ENCODE data around the gene SBF2.

Gene SBF2

GRCh38 chr11:9923280-9923679 is 370.7 kb downstream of the SBF2 start:
- H3K4me3 ChIP-seq (ENCODE audit: low read length), result no peak overlapping the region
- TF ChIP-seq CTCF (IDR thresholded peaks at IDR 0.05; ENCODE audit: low read depth, low read length, poor library complexity, severe bottlenecking) (no peak), EZH2phosphoT487 (IDR thresholded peaks at IDR 0.05; ENCODE audit: borderline replicate concordance, low read length) (no peak)
- no peaks in the 10 kb centered on the region for H3K4me1 ChIP-seq (ENCODE audit: control insufficient read depth, low read length)
- H3K79me2 ChIP-seq (ENCODE audit: control insufficient read depth, low read length), result no peaks in the 10 kb centered on the region
- H4K20me1 ChIP-seq (ENCODE audit: control insufficient read depth, insufficient read depth, low read depth, low read length), result no peaks in the 10 kb centered on the region
- no peaks in the 10 kb centered on the region for H3K27me3 ChIP-seq (ENCODE audit: control insufficient read depth, low read length)
- no peaks in the 10 kb centered on the region for H3K9me2 ChIP-seq (replicated peaks; ENCODE audit: control insufficient read depth, low read length)
- no peaks in the 10 kb centered on the region for H3K36me3 ChIP-seq (ENCODE audit: control insufficient read depth, low read length)
- H3F3A ChIP-seq (ENCODE audit: control insufficient read depth, insufficient read depth), result no peaks in the 10 kb centered on the region
- no peaks in the 10 kb centered on the region for H3K9me3 ChIP-seq (ENCODE audit: control insufficient read depth, insufficient read depth, low read length)
- H3K4me2 ChIP-seq (ENCODE audit: low read length), result no peak overlapping the region
- H3K27ac ChIP-seq (ENCODE audit: low read depth, low read length), result no peak overlapping the region

DNA sequence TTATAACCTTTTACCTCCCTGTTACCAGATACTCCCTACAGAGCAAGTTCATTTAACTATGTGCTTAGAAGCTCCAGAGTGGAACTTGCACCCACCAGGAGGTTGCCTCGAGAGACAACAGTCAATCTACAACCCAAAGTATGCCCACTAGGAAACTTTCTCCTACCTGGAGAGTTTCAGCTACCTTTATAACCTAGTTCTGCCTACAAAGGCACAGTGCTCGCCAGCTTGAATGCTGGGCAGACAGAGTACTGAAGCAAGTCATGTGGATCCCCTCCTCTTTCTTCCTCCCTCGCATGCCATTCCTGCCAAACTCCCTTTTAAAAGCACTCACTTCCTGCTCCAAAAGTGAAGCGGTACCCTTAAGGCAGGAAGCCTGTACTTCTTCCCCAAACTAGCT is 371.2 kb downstream of the SBF2 start:
- Histone ChIP-seq H3K4me2 (ENCODE audit: low read length) (no peak overlapping the region), H3K27me3 (ENCODE audit: control insufficient read depth, low read length) (no peaks in the 10 kb centered on the region), H3K79me2 (ENCODE audit: control insufficient read depth, low read length) (no peaks in the 10 kb centered on the region), H4K20me1 (ENCODE audit: control insufficient read depth, insufficient read depth, low read depth, low read length) (no peaks in the 10 kb centered on the region), H3K9me3 (ENCODE audit: control insufficient read depth, insufficient read depth, low read length) (no peaks in the 10 kb centered on the region), H3K4me3 (ENCODE audit: low read length) (no peak overlapping the region), H3K9me2 (replicated peaks; ENCODE audit: control insufficient read depth, low read length) (no peaks in the 10 kb centered on the region), H3K36me3 (ENCODE audit: control insufficient read depth, low read length) (no peaks in the 10 kb centered on the region), H3F3A (ENCODE audit: control insufficient read depth, insufficient read depth) (no peaks in the 10 kb centered on the region), H3K27ac (ENCODE audit: low read depth, low read length) (no peak overlapping the region), H3K4me1 (ENCODE audit: control insufficient read depth, low read length) (no peaks in the 10 kb centered on the region)
- TF ChIP-seq CTCF (IDR thresholded peaks at IDR 0.05; ENCODE audit: low read depth, low read length, poor library complexity, severe bottlenecking) (no peak), EZH2phosphoT487 (IDR thresholded peaks at IDR 0.05; ENCODE audit: borderline replicate concordance, low read length) (no peak)

GRCh38 chr11:9916480-9916879 is 377.5 kb downstream of the SBF2 start:
- Histone ChIP-seq H3K4me2 (ENCODE audit: low read length) (no peak overlapping the region), H4K20me1 (ENCODE audit: control insufficient read depth, insufficient read depth, low read depth, low read length) (no peaks in the 10 kb centered on the region), H3K27me3 (ENCODE audit: control insufficient read depth, low read length) (no peaks in the 10 kb centered on the region), H3K9me2 (replicated peaks; ENCODE audit: control insufficient read depth, low read length) (no peaks in the 10 kb centered on the region), H3K9me3 (ENCODE audit: control insufficient read depth, insufficient read depth, low read length) (no peaks in the 10 kb centered on the region), H3K79me2 (ENCODE audit: control insufficient read depth, low read length) (no peaks in the 10 kb centered on the region), H3K27ac (ENCODE audit: low read depth, low read length) (no peak overlapping the region), H3K36me3 (ENCODE audit: control insufficient read depth, low read length) (no peaks in the 10 kb centered on the region), H3K4me3 (ENCODE audit: low read length) (no peak overlapping the region), H3F3A (ENCODE audit: control insufficient read depth, insufficient read depth) (no peaks in the 10 kb centered on the region), H3K4me1 (ENCODE audit: control insufficient read depth, low read length) (no peaks in the 10 kb centered on the region)
- TF ChIP-seq EZH2phosphoT487 (IDR thresholded peaks at IDR 0.05; ENCODE audit: borderline replicate concordance, low read length) (no peak), CTCF (IDR thresholded peaks at IDR 0.05; ENCODE audit: low read depth, low read length, poor library complexity, severe bottlenecking) (no peak)

DNA sequence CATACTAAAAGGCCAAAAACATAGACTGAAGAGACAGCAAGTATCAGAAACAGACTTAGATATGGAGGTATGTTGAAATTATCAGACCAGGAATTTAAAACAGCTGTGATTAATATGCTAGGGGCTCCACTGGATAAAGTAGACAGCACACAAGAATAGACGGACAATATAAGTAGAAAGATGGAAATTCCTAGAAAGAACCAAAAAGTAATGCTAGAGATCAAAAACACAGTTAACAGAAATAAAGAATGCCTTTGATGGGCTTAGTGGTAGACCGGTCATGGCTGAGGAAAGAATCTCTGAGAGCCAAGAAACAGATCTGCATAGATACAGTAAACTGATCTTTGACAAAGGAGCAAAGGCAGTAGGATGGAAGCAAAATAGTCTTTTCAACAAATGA is 380.0 kb downstream of the SBF2 start:
- no peak overlapping the region for H3K4me2 ChIP-seq (ENCODE audit: low read length)
- H3F3A ChIP-seq (ENCODE audit: control insufficient read depth, insufficient read depth), result no peaks in the 10 kb centered on the region
- no peaks in the 10 kb centered on the region for H3K36me3 ChIP-seq (ENCODE audit: control insufficient read depth, low read length)
- H3K9me3 ChIP-seq (ENCODE audit: control insufficient read depth, insufficient read depth, low read length), result no peaks in the 10 kb centered on the region
- no peaks in the 10 kb centered on the region for H3K4me1 ChIP-seq (ENCODE audit: control insufficient read depth, low read length)
- H4K20me1 ChIP-seq (ENCODE audit: control insufficient read depth, insufficient read depth, low read depth, low read length), result no peaks in the 10 kb centered on the region
- H3K79me2 ChIP-seq (ENCODE audit: control insufficient read depth, low read length), result no peaks in the 10 kb centered on the region
- no peak overlapping the region for H3K4me3 ChIP-seq (ENCODE audit: low read length)
- no peak for TF ChIP-seq CTCF (IDR thresholded peaks at IDR 0.05; ENCODE audit: low read depth, low read length, poor library complexity, severe bottlenecking)
- TF ChIP-seq EZH2phosphoT487 (IDR thresholded peaks at IDR 0.05; ENCODE audit: borderline replicate concordance, low read length), result no peak
- no peaks in the 10 kb centered on the region for H3K27me3 ChIP-seq (ENCODE audit: control insufficient read depth, low read length)
- no peaks in the 10 kb centered on the region for H3K9me2 ChIP-seq (replicated peaks; ENCODE audit: control insufficient read depth, low read length)
- no peak overlapping the region for H3K27ac ChIP-seq (ENCODE audit: low read depth, low read length)
